Measurements from ENCODE around the gene PCSK1N.

GRCh38 chrX:48823053-48823452 lies 12.4 kb downstream of the PCSK1N start:
- TF ChIP-seq PATZ1 (CRISPR knock-in tag; IDR thresholded peaks at IDR 0.05; ENCODE audit: borderline replicate concordance), result no peak
- no peak for TF ChIP-seq GLIS3 (CRISPR knock-in tag; IDR thresholded peaks at IDR 0.05)
- no peak for TF ChIP-seq ZNF8 (CRISPR knock-in tag; IDR thresholded peaks at IDR 0.05)
- TF ChIP-seq POU6F1 (CRISPR knock-in tag; IDR thresholded peaks at IDR 0.05; ENCODE audit: borderline replicate concordance, low read depth), result no peak
- no peak for TF ChIP-seq PPARA (CRISPR knock-in tag; IDR thresholded peaks at IDR 0.05; ENCODE audit: borderline replicate concordance)
- TF ChIP-seq ZFP30 (CRISPR knock-in tag; IDR thresholded peaks at IDR 0.05), result no peak
- no peak for TF ChIP-seq BACH2 (CRISPR knock-in tag; IDR thresholded peaks at IDR 0.05; ENCODE audit: borderline replicate concordance)
- TF ChIP-seq ZFP3 (CRISPR knock-in tag; IDR thresholded peaks at IDR 0.05), result no peak
- no peak for TF ChIP-seq CSRNP3 (CRISPR knock-in tag; IDR thresholded peaks at IDR 0.05)
- TF ChIP-seq TSHZ2 (CRISPR knock-in tag; IDR thresholded peaks at IDR 0.05), result no peak
- no peak for TF ChIP-seq ISL1 (CRISPR knock-in tag; IDR thresholded peaks at IDR 0.05)
- TF ChIP-seq ZNF565 (CRISPR knock-in tag; conservative IDR thresholded peaks at IDR 0.05; ENCODE audit: low read depth), result no peak
- TF ChIP-seq ARNTL (CRISPR knock-in tag; IDR thresholded peaks at IDR 0.05; ENCODE audit: borderline replicate concordance, low read depth), result no peak
